HCT116 (cell line): ENCODE data around the gene MGAT4C. TPM values are rescaled to one million over a fixed set of nuclear protein-coding genes. Genes with fewer than 3 reads are reported as not detected.

Source experiments
- ATAC-seq: fragments of 200-7000 bp; cut with Tn5 transposase; 2 replicates; pipeline ENCODE4 v1.9.1; 2020; ENCODE audit warnings: mild to moderate bottlenecking, moderate library complexity
- BruUV-seq: library from RNA; stranded (reverse); fragments of 400-500 nt; replicated peaks from 2 replicates; lab custom pipeline; 2021; lab: Mats Ljungman, UMichigan
- CTCF ChIA-PET: fragments of 300-600 bp; sonication (Branson Sonifier 250); formaldehyde crosslinking; loops from one replicate; lab custom pipeline; 2021; ENCODE audit warnings: antibody characterized with exemption; lab: Charles Lee
- POLR2A ChIA-PET: fragments of 300-600, 350-600 bp; sonication (Branson Sonifier 250); formaldehyde crosslinking; loops from one replicate; lab custom pipeline; 2021; ENCODE audit warnings: antibody characterized with exemption; lab: Charles Lee
- RAD21 ChIA-PET, 2 experiments: fragments of 300-600 bp; sonication (Branson Sonifier 250); formaldehyde crosslinking; loops; one replicate each; lab custom pipeline; 2023; ENCODE audit warnings: low total read pairs in 2 of 2; ENCODE audit not compliant: uncharacterized antibody in 2 of 2, unreplicated experiment in 2 of 2, low non-redundant PET in 1 of 2; lab: Charles Lee
- DNase-seq: peaks from one replicate; pipeline ENCODE4 v3.0.0-alpha.2; 2010; ENCODE audit warnings: low read depth, low spot score
- H2AFZ ChIP-seq: fragments of 200-600 bp; shearing (Covaris generic), sonication (generic); 2 replicates; pipeline ENCODE4 v1.6.1; 2017; ENCODE audit warnings: low read depth, mixed run types, mixed read lengths, antibody characterized with exemption, low read length; ENCODE audit not compliant: poor library complexity, severe bottlenecking
- H3K27ac ChIP-seq: 2 replicates; pipeline ENCODE4 v1.5.1; 2012; ENCODE audit warnings: low read depth, low read length
- H3K27me3 ChIP-seq: fragments of 200-600 bp; sonication (generic); 2 replicates; pipeline ENCODE4 v1.6.1; 2016; ENCODE audit warnings: mixed run types, low read length, mixed read lengths; ENCODE audit not compliant: insufficient read depth
- H3K36me3 ChIP-seq, 2 experiments: fragments of 200-500 bp in 1 of 2; fragments of 200-600 bp in 1 of 2; sonication (Bioruptor generic) in 1 of 2; sonication (generic) in 1 of 2; 2 replicates each; pipeline versions ENCODE4 v1.5.1 to v1.6.1; 2014 to 2016; ENCODE audit warnings: low read length in 2 of 2, inconsistent platforms in 1 of 2, mixed read lengths in 1 of 2, mixed run types in 1 of 2; ENCODE audit not compliant: insufficient read depth in 2 of 2, control insufficient read depth in 1 of 2
- H3K4me1 ChIP-seq, 2 experiments: fragments of 200-600 bp in 1 of 2; sonication (generic) in 1 of 2; 2 replicates each; pipeline versions ENCODE4 v1.5.1 to v1.6.1; 2012 to 2017; ENCODE audit warnings: low read length in 2 of 2, inconsistent platforms in 1 of 2, mild to moderate bottlenecking in 1 of 2, mixed read lengths in 1 of 2, mixed run types in 1 of 2, moderate library complexity in 1 of 2; ENCODE audit not compliant: insufficient read depth in 2 of 2, control insufficient read depth in 1 of 2
- H3K4me2 ChIP-seq: fragments of 200-600 bp; sonication (generic); 2 replicates; pipeline ENCODE4 v1.6.1; 2017; ENCODE audit warnings: mixed run types, low read length, mixed read lengths
- H3K4me3 ChIP-seq, 2 experiments: fragments of 200-600 bp in 1 of 2; sonication (generic) in 1 of 2; replicated peaks in 1 of 2; 2 replicates each; pipeline ENCODE4 v1.5.1; 2011 to 2016; ENCODE audit warnings: low read length in 2 of 2, control low read depth in 1 of 2, low read depth in 1 of 2, mild to moderate bottlenecking in 1 of 2, mixed read lengths in 1 of 2, mixed run types in 1 of 2
- H3K79me2 ChIP-seq: fragments of 200-600 bp; sonication (generic); 2 replicates; pipeline ENCODE4 v1.6.1; 2017; ENCODE audit warnings: mild to moderate bottlenecking, mixed run types, low read length, moderate library complexity, mixed read lengths; ENCODE audit not compliant: insufficient read depth
- H3K9ac ChIP-seq: fragments of 200-600 bp; sonication (generic); 2 replicates; pipeline ENCODE4 v1.6.1; 2016; ENCODE audit warnings: low read length, mixed read lengths
- H3K9me2 ChIP-seq: fragments of 200-600 bp; sonication (generic), shearing (Covaris generic); 2 replicates; pipeline ENCODE4 v1.6.1; 2017; ENCODE audit warnings: mixed run types, mild to moderate bottlenecking, moderate library complexity; ENCODE audit not compliant: insufficient read depth
- H3K9me3 ChIP-seq, 2 experiments: fragments of 200-500 bp in 1 of 2; fragments of 200-600 bp in 1 of 2; sonication (Bioruptor generic) in 1 of 2; sonication (generic) in 1 of 2; 2 replicates each; pipeline ENCODE4 v1.6.1; 2014 to 2017; ENCODE audit warnings: low read length in 2 of 2, mixed read lengths in 2 of 2, inconsistent platforms in 1 of 2, low read depth in 1 of 2, mild to moderate bottlenecking in 1 of 2, mixed run types in 1 of 2, moderate library complexity in 1 of 2; ENCODE audit not compliant: control insufficient read depth in 1 of 2, insufficient read depth in 1 of 2
- H4K20me1 ChIP-seq: fragments of 200-600 bp; sonication (generic), shearing (Covaris generic); 2 replicates; pipeline ENCODE4 v1.6.1; 2017; ENCODE audit warnings: mixed run types, mild to moderate bottlenecking, moderate library complexity; ENCODE audit not compliant: insufficient read depth
- ATF3 ChIP-seq: IDR thresholded peaks from 2 replicates; pipeline ENCODE4 v1.6.1; 2012
- CEBPB ChIP-seq: IDR thresholded peaks from 2 replicates; pipeline ENCODE4 v1.6.1; 2012; ENCODE audit warnings: low read depth
- CTCF ChIP-seq, 3 experiments: fragments of 200-600 bp in 1 of 3; sonication (generic) in 1 of 3; IDR thresholded peaks in 2 of 3; conservative IDR thresholded peaks in 1 of 3; 2 replicates each; pipeline ENCODE4 v1.5.1; 2012 to 2017; ENCODE audit warnings: low read depth in 2 of 3, low read length in 2 of 3, antibody characterized with exemption in 1 of 3, borderline replicate concordance in 1 of 3, control low read depth in 1 of 3, mild to moderate bottlenecking in 1 of 3, mixed read lengths in 1 of 3, mixed run types in 1 of 3, moderate library complexity in 1 of 3; ENCODE audit not compliant: insufficient read depth in 1 of 3
- EGR1 ChIP-seq: IDR thresholded peaks from 2 replicates; pipeline ENCODE4 v1.6.1; 2012; ENCODE audit warnings: low read depth
- EZH2phosphoT487 ChIP-seq: fragments of 200-600 bp; IDR thresholded peaks from 2 replicates; pipeline ENCODE4 v1.6.1; 2018; ENCODE audit warnings: antibody characterized with exemption, borderline replicate concordance
- FOSL1 ChIP-seq: IDR thresholded peaks from 2 replicates; pipeline ENCODE4 v1.6.1; 2012; ENCODE audit warnings: low read depth
- POLR2AphosphoS5 ChIP-seq: IDR thresholded peaks from 2 replicates; pipeline ENCODE4 v1.6.1; 2011; ENCODE audit warnings: mild to moderate bottlenecking, low read depth, low read length, moderate library complexity
- SIN3A ChIP-seq: IDR thresholded peaks from 2 replicates; pipeline ENCODE4 v1.6.1; 2012; ENCODE audit warnings: low read depth
- SRF ChIP-seq: IDR thresholded peaks from 2 replicates; pipeline ENCODE4 v1.6.1; 2012; ENCODE audit warnings: low read depth
- TCF7L2 ChIP-seq: IDR thresholded peaks from 2 replicates; pipeline ENCODE4 v1.7.0; 2011; ENCODE audit warnings: borderline replicate concordance, inconsistent platforms; ENCODE audit not compliant: insufficient read depth, insufficient read length; ENCODE audit errors: extremely low read depth
- YY1 ChIP-seq: IDR thresholded peaks from 2 replicates; pipeline ENCODE4 v1.6.1; 2011; ENCODE audit warnings: low read length, low read depth, moderate library complexity, mild to moderate bottlenecking; ENCODE audit not compliant: insufficient replicate concordance; ENCODE audit errors: extremely low read depth
- ZFX ChIP-seq: fragments of 450-650 bp; IDR thresholded peaks from 2 replicates; pipeline ENCODE4 v1.6.1; 2017
- ZNF274 ChIP-seq: fragments of 200-500 bp; sonication (Bioruptor generic); IDR thresholded peaks from 2 replicates; pipeline ENCODE4 v1.6.1; 2014; ENCODE audit warnings: mild to moderate bottlenecking, low read depth, low read length, inconsistent platforms
- intact Hi-C: fragments of 100-400 bp; cut with micrococcal nuclease; formaldehyde crosslinking; loops from 2 replicates; pipeline ENCODE4 v1.10.0; 2022
- total RNA-seq: library from RNA; stranded (reverse); gene quantifications from one replicate; pipeline ENCODE4 v1.2.1, GENCODE V29; 2021; ENCODE audit not compliant: unreplicated experiment
- TF ChIP-seq, protein P1 (sequence below): IDR thresholded peaks from 2 replicates; pipeline ENCODE4 v1.6.1; 2011; ENCODE audit warnings: mild to moderate bottlenecking, low read length, moderate library complexity; ENCODE audit not compliant: insufficient replicate concordance; ENCODE audit errors: extremely low read depth
- TF ChIP-seq, protein P2 (sequence below): IDR thresholded peaks from 2 replicates; pipeline ENCODE4 v1.6.1; 2012; ENCODE audit warnings: low read depth

MGAT4C gene
- total RNA-seq, 1 experiment from 2014 or later = not detected

- POLR2A ChIA-PET = no interaction called here
Observed at GRCh38 chr12:86226481-86226880, 29.7 kb downstream of the MGAT4C start.

More at GRCh38 chr12:86226481-86226880, 29.7 kb downstream of the MGAT4C start:
- ChIA-PET CTCF (no interaction called here), RAD21 (no interaction called here)
- no TSS peak for BruUV-seq
- DNase-seq = no peak
- peaks cover 6 to 12% of the 10 kb centered on the region in 2 experiments; a peak in 3 of 4 replicates for H3K4me1 ChIP-seq
- no peak overlapping the region for H3K4me3 ChIP-seq
- no peaks in the 10 kb centered on the region for H4K20me1 ChIP-seq
- H3K36me3 ChIP-seq = no peaks in the 10 kb centered on the region
- no peak overlapping the region for H2AFZ ChIP-seq
- no peaks in the 10 kb centered on the region for H3K27me3 ChIP-seq
- no peaks in the 10 kb centered on the region for H3K79me2 ChIP-seq
- no peaks in the 10 kb centered on the region for H3K9me2 ChIP-seq
- no peak overlapping the region for H3K9ac ChIP-seq
- no peak for ATAC-seq
- H3K9me3 ChIP-seq = no peaks in the 10 kb centered on the region
- no peak overlapping the region for H3K27ac ChIP-seq
- intact Hi-C loops = no loop called here
- TF ChIP-seq CTCF (IDR thresholded peaks at IDR 0.05 in 2 of 3, conservative IDR thresholded peaks at IDR 0.05 in 1 of 3; ENCODE audit: borderline replicate concordance in 1 of 3, insufficient read depth in 1 of 3, low read depth in 2 of 3, low read length in 2 of 3) (no peak), YY1 (no peak), EGR1 (no peak), POLR2AphosphoS5 (no peak), ZNF274 (no peak), EZH2phosphoT487 (no peak), ZFX (no peak), SRF (no peak), TCF7L2 (no peak), ATF3 (no peak), SIN3A (no peak), CEBPB (no peak), FOSL1 (no peak)
- TF ChIP-seq, protein P1, sequence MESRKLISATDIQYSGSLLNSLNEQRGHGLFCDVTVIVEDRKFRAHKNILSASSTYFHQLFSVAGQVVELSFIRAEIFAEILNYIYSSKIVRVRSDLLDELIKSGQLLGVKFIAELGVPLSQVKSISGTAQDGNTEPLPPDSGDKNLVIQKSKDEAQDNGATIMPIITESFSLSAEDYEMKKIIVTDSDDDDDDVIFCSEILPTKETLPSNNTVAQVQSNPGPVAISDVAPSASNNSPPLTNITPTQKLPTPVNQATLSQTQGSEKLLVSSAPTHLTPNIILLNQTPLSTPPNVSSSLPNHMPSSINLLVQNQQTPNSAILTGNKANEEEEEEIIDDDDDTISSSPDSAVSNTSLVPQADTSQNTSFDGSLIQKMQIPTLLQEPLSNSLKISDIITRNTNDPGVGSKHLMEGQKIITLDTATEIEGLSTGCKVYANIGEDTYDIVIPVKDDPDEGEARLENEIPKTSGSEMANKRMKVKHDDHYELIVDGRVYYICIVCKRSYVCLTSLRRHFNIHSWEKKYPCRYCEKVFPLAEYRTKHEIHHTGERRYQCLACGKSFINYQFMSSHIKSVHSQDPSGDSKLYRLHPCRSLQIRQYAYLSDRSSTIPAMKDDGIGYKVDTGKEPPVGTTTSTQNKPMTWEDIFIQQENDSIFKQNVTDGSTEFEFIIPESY = no peak
- TF ChIP-seq, protein P2, sequence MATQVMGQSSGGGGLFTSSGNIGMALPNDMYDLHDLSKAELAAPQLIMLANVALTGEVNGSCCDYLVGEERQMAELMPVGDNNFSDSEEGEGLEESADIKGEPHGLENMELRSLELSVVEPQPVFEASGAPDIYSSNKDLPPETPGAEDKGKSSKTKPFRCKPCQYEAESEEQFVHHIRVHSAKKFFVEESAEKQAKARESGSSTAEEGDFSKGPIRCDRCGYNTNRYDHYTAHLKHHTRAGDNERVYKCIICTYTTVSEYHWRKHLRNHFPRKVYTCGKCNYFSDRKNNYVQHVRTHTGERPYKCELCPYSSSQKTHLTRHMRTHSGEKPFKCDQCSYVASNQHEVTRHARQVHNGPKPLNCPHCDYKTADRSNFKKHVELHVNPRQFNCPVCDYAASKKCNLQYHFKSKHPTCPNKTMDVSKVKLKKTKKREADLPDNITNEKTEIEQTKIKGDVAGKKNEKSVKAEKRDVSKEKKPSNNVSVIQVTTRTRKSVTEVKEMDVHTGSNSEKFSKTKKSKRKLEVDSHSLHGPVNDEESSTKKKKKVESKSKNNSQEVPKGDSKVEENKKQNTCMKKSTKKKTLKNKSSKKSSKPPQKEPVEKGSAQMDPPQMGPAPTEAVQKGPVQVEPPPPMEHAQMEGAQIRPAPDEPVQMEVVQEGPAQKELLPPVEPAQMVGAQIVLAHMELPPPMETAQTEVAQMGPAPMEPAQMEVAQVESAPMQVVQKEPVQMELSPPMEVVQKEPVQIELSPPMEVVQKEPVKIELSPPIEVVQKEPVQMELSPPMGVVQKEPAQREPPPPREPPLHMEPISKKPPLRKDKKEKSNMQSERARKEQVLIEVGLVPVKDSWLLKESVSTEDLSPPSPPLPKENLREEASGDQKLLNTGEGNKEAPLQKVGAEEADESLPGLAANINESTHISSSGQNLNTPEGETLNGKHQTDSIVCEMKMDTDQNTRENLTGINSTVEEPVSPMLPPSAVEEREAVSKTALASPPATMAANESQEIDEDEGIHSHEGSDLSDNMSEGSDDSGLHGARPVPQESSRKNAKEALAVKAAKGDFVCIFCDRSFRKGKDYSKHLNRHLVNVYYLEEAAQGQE = no peak
- no peak overlapping the region for H3K4me2 ChIP-seq
